OCI-LY3 (cell line): Measurements from ENCODE around the gene RIC1.
"Not testable (repeated sequence)": the region's sequence is repeated elsewhere in the genome, so short reads cannot be mapped to it uniquely, and the experiment has no call there.

Experiments used
- H2AFZ ChIP-seq: fragments of 200-600, 300-600 bp; shearing (Covaris generic); 2 replicates; pipeline ENCODE4 v1.6.0; 2014; ENCODE audit warnings: antibody characterized with exemption, low read depth, low read length
- H3K27ac ChIP-seq: fragments of 200-600, 300-600 bp; sonication (generic); 2 replicates; pipeline ENCODE4 v1.5.1; 2014; ENCODE audit warnings: mild to moderate bottlenecking, low read length, moderate library complexity, mixed read lengths
- H3K27me3 ChIP-seq: fragments of 200-600, 300-600 bp; sonication (generic); 2 replicates; pipeline ENCODE4 v1.6.1; 2014; ENCODE audit warnings: low read depth, low read length, mixed read lengths
- H3K36me3 ChIP-seq: fragments of 200-600, 300-600 bp; sonication (generic); replicated peaks from 2 replicates; pipeline ENCODE3; 2014; ENCODE audit warnings: low read depth, low read length, mixed read lengths
- H3K4me1 ChIP-seq: fragments of 300-600, 200-600 bp; sonication (generic); 2 replicates; pipeline ENCODE4 v1.6.1; 2014; ENCODE audit warnings: low read length, mixed read lengths
- H3K4me2 ChIP-seq: fragments of 200-600, 300-600 bp; sonication (generic); 2 replicates; pipeline ENCODE4 v1.6.1; 2014; ENCODE audit warnings: low read length, mixed read lengths
- H3K4me3 ChIP-seq: fragments of 300-600, 200-600 bp; sonication (generic); 2 replicates; pipeline ENCODE4 v1.5.1; 2014; ENCODE audit warnings: antibody characterized with exemption, mild to moderate bottlenecking, low read length, moderate library complexity
- H3K79me2 ChIP-seq: fragments of 300-600, 200-600 bp; shearing (Covaris generic); 2 replicates; pipeline ENCODE4 v1.6.1; 2014; ENCODE audit warnings: mild to moderate bottlenecking, low read length, mixed read lengths
- H3K9ac ChIP-seq: fragments of 300-600, 200-600 bp; shearing (Covaris generic); 2 replicates; pipeline ENCODE4 v1.6.0; 2014; ENCODE audit warnings: mild to moderate bottlenecking, low read length, moderate library complexity
- H3K9me3 ChIP-seq: fragments of 200-600, 300-600 bp; shearing (Covaris generic); 2 replicates; pipeline ENCODE4 v1.6.1; 2014; ENCODE audit warnings: low read length, mixed read lengths; ENCODE audit not compliant: insufficient read depth
- H4K20me1 ChIP-seq: fragments of 200-600, 300-600 bp; sonication (generic); 2 replicates; pipeline ENCODE4 v1.6.1; 2016; ENCODE audit warnings: low read length, mixed read lengths; ENCODE audit not compliant: insufficient read depth
- EZH2phosphoT487 ChIP-seq: fragments of 200-600 bp; shearing (Covaris generic); IDR thresholded peaks from 2 replicates; pipeline ENCODE4 v1.6.1; 2018; ENCODE audit warnings: antibody characterized with exemption, mixed run types, low read depth
- TF ChIP-seq, protein P1 (sequence below): fragments of 200-600, 300-600 bp; sonication (generic); IDR thresholded peaks from 2 replicates; pipeline ENCODE4 v1.5.1; 2014; ENCODE audit warnings: antibody characterized with exemption, low read length, low read depth

Gene RIC1

DNA sequence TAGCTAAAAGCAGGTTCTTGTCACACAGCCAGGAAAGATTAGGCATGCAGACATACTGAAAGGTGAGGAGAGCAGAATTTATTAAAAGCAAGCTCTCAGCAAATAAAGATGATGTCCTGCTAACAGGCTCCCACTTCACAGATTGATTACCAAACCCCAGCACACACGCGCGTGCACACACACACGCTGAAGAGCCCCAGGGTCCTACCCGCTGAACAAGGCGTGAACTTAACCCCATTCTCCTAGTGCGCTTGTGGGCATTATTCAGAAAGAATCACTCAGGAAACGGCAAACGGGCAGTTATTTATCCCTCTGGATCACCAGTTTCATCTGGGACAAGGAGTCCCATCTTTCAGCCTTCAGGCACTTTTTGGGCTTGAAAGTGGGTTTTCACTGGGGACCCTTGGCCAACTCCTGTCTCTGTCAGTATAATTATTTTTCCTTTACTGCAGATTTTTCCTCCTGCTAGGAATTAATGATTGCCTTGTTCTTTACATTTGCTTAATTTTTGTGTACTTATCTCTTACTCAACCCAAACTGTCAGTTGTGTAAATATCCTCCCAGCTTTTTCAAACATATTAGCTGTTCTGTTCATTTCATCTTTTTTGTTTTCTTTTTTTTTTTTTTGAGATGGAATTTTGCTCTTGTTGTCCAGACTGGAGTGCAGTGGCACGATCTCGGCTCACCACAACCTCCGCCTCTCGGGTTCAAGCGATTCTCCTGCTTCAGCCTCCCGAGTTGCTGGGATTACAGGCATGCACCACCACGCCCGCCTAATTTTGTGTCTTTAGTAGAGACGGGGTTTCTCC, 92.6 kb downstream of the RIC1 start:
- H3K27ac ChIP-seq, result no peak overlapping the region
- no peak for TF ChIP-seq EZH2phosphoT487
- TF ChIP-seq, protein P1, sequence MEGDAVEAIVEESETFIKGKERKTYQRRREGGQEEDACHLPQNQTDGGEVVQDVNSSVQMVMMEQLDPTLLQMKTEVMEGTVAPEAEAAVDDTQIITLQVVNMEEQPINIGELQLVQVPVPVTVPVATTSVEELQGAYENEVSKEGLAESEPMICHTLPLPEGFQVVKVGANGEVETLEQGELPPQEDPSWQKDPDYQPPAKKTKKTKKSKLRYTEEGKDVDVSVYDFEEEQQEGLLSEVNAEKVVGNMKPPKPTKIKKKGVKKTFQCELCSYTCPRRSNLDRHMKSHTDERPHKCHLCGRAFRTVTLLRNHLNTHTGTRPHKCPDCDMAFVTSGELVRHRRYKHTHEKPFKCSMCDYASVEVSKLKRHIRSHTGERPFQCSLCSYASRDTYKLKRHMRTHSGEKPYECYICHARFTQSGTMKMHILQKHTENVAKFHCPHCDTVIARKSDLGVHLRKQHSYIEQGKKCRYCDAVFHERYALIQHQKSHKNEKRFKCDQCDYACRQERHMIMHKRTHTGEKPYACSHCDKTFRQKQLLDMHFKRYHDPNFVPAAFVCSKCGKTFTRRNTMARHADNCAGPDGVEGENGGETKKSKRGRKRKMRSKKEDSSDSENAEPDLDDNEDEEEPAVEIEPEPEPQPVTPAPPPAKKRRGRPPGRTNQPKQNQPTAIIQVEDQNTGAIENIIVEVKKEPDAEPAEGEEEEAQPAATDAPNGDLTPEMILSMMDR, result no peak
- H3K9ac ChIP-seq, result no peak overlapping the region
- no peaks in the 10 kb centered on the region for H3K27me3 ChIP-seq
- no peaks in the 10 kb centered on the region for H3K9me3 ChIP-seq
- peaks cover 2% of the 10 kb centered on the region; the same call in 1 of the 2 replicates for H4K20me1 ChIP-seq
- no peak overlapping the region for H2AFZ ChIP-seq
- no peaks in the 10 kb centered on the region for H3K79me2 ChIP-seq
- no peak overlapping the region for H3K4me3 ChIP-seq
- H3K4me1 ChIP-seq, result no peaks in the 10 kb centered on the region
- H3K4me2 ChIP-seq, result no peak overlapping the region
- peaks cover 28% of the 10 kb centered on the region for H3K36me3 ChIP-seq

DNA sequence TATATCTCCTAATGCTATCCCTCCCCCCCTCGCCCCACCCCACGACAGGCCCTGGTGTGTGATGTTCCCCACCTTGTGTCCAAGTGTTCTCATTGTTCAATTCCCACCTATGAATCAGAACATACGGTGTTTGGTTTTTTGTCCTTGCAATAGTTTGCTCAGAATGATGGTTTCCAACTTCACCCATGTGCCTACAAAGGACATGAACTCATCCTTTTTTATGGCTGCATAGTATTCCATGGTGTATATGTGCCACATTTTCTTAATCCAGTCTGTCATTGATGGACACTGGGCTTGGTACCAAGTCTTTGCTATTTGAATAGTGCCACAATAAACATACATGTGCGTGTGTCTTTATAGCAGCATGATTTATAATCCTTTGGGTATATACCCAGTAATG, 93.8 kb downstream of the RIC1 start:
- not testable (repeated sequence) for H3K4me3 ChIP-seq, H3K9me3 ChIP-seq, H2AFZ ChIP-seq, H3K27me3 ChIP-seq, H4K20me1 ChIP-seq, H3K4me1 ChIP-seq, H3K27ac ChIP-seq, H3K79me2 ChIP-seq, H3K4me2 ChIP-seq, H3K9ac ChIP-seq
- H3K36me3 ChIP-seq, result peaks cover 19% of the 10 kb centered on the region

DNA sequence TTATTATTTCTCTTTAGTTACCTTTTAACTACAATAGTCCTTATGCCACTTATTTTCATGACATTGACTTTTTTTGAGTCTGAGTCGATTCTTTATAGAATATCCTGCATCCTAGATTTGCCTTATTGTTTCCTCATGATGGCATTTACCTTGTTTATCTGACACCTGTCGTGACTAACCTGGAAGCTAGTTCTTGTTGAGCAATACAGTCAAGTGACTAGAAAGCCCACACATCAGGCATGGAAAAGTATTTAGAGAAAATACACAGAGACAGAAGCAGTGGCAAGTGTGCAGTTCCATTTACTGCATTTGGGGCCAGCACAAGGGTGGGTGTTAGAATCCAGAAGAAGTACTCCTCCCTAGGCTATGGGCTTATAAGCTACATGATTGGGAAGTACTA, 106.2 kb downstream of the RIC1 start:
- Histone ChIP-seq H2AFZ (no peak overlapping the region), H3K4me2 (no peak overlapping the region), H3K4me1 (no peaks in the 10 kb centered on the region), H3K9ac (no peak overlapping the region), H3K27me3 (no peaks in the 10 kb centered on the region), H3K36me3 (peaks cover 20% of the 10 kb centered on the region), H3K79me2 (no peaks in the 10 kb centered on the region), H3K9me3 (no peaks in the 10 kb centered on the region), H3K4me3 (no peak overlapping the region), H3K27ac (no peak overlapping the region), H4K20me1 (no peaks in the 10 kb centered on the region)
- TF ChIP-seq EZH2phosphoT487, result no peak
- TF ChIP-seq, protein P1, result no peak

DNA sequence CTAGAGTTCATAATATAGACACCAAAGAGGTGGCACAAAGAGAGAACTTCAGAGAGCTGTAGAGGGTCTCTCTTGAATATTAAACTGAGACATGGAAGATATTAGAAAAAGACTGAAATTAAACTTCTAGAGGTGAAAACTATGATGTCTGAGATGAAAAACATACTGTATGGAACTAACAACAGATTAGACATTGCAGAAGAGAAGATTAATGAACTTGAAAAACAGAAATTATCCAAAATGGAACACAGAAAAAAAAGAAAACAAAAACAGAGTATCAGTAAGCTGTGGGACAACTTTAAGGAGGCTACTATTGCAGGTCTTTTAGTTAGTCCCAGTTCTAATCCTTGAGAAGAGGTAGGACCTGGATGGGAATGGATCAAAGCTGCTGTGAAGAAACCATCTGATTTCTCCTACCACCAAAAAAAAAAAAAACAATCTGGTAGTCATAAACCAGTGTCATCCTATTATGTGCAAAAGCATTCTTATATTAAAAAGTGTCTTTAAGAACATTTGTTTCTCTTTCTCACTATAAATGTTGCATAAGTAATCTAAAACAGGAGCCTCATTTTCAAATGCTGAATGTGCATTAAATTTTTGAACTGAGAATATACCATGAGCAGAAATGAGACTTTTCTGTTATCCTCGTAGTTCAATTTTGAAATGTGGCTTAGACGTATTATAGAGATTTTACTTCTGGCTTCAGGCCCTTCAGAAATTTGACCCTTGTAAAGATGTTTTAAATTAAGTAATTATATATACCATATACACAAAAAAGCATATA, 107.8 kb downstream of the RIC1 start:
- TF ChIP-seq, protein P1, result no peak
- no peak for TF ChIP-seq EZH2phosphoT487
- no peak overlapping the region for H3K27ac ChIP-seq
- H3K4me2 ChIP-seq, result no peak overlapping the region
- H3K36me3 ChIP-seq, result peaks cover 23% of the 10 kb centered on the region
- no peak overlapping the region for H2AFZ ChIP-seq
- no peaks in the 10 kb centered on the region for H3K9me3 ChIP-seq
- H3K4me1 ChIP-seq, result no peaks in the 10 kb centered on the region
- no peaks in the 10 kb centered on the region for H3K79me2 ChIP-seq
- no peaks in the 10 kb centered on the region for H4K20me1 ChIP-seq
- H3K27me3 ChIP-seq, result no peaks in the 10 kb centered on the region
- no peak overlapping the region for H3K4me3 ChIP-seq
- H3K9ac ChIP-seq, result no peak overlapping the region
